OCI-M2 (cell line): Measurements from ENCODE around the gene CDCA3.

Experiments used
- DNase-seq: peaks from one replicate; lab custom pipeline; 2025; ENCODE audit not compliant: unreplicated experiment; lab: John Stamatoyannopoulos, UW

Gene CDCA3

DNA sequence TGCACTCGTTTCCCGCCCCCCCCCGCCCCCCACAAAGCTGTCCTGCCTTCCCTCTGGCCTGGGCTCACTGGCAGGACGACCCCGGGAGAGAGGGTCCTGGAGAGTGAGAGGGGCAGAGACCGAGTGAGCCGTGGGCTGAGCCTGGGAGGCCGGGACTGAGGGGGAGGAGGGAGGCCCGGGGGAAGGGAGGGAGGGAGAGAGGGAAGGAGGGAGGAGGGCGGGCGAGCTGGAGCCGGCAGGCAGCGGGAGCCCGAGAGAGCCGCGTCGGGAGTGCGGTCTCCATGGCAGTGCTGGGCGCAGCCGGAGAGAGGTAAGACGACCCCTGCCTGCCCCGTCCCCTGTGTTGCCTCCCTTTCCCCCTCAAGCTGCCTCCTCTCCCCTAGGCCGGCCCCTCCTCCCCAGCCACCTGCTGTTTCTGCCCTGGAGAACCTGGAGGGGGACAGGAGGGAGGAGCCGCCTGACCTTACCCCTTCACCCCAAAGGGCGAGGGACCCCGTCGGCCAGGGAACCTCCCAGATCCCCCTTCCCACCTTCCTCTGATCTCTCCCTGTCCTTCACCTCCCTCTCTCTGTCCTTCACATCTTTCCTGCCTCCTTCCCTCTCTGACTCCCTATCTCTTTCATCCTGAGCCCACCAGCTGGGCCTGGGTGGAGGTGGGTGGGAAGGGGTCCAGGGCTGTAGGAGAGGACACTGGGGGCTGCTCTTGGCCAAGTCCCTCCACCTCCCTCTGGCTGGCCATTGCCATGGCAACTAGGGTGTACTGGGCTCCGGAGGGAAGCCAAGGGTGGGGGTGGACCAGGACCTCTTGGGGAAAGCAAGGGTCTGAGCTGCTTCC, 29.3 kb downstream of the CDCA3 start, which contains the start of gene GPR162:
Gene GPR162, plus strand, starts transcription at position 231 of the 835 bp plus-strand sequence. CDS start 2,078 bp downstream, outside the sequence.
- no peak for DNase-seq

- no peak for DNase-seq
Measured at GRCh38 chr12:6820166-6820565, 30.9 kb downstream of the CDCA3 start.

GRCh38 chr12:6819106-6820030, 31.7 kb downstream of the CDCA3 start:
- DNase-seq = no peak

DNA sequence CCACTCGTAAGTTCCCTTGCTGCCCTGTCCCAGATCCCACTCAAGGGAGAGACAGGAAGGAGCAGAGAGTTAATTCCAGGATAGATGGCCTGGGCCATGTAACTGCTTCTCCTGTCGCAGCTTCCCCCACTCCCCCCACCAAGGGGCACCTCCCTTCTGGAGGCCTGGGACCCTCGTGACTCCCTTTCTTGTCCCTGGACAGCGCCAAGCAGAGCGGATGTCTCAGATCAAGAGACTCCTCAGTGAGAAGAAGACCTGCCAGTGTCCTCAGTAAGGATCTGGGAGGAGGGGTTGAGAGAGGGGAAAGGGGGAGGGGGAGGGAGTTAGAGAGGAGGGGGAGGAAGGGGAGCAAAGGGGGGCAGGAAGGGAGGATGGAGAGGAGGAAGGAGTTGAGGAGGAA, 32.4 kb downstream of the CDCA3 start:
- no peak for DNase-seq

DNA sequence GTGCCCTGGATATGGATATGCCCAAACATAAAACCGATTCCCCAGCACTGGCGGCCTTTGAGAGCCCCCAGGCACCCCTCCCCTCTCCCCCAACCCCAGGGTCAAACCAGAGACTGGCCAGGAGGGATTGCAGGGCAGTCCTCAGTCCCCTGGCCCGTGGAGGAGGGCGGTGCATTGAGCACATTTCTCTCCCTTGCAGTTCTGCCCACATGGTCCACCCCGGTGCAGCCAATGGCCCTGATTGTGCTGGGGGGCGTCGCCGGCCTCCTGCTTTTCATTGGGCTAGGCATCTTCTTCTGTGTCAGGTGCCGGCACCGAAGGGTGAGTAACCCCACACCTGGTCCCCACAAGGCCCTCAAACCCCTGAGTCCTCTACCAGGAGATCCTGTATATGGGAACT, 32.9 kb downstream of the CDCA3 start:
- no peak for DNase-seq

DNA sequence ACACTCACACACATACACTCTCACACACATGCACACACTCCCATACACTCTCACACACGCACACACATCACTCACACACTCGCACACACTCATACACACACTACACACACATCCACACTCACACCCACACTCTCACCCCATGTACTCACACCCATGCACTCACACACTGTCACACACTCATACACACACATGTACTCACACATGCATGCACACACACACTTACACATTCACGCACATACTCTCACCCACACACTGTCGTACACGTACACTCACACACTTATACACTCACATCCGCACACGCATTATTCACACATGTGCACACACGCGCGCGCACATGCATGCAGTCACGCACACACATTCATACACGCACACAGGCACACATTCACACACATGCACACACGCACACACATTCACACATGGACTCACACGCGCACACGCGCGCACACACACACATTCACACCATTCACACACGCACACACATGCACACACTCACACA, 33.4 kb downstream of the CDCA3 start:
- DNase-seq = no peak

GRCh38 chr12:6817098-6817497, 34.0 kb downstream of the CDCA3 start:
- DNase-seq = no peak

- no peak for DNase-seq
Measured at GRCh38 chr12:6816598-6816997, 34.5 kb downstream of the CDCA3 start.

GRCh38 chr12:6813363-6813762, 37.7 kb downstream of the CDCA3 start:
- DNase-seq = no peak

DNA sequence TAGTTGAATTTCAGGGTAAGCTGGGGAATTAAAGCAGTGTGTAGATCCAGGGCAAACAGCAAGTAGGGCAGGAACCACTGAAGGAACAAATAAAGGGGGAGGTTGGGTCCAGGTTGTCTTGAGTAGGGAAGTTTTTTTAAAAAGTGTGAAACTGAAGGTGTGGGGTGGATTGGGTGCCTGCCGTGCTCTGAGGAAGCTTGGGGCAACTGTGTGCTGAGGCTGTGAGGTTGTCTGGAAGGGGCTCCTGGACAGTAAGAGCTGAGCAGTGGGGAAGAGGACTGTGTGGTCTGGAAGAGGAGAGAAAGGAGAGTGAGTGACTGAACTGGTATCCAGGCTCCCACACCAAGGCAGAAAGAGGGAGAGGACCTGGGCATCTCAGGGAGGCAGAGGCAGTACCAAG, 40.3 kb downstream of the CDCA3 start:
- no peak for DNase-seq

DNA sequence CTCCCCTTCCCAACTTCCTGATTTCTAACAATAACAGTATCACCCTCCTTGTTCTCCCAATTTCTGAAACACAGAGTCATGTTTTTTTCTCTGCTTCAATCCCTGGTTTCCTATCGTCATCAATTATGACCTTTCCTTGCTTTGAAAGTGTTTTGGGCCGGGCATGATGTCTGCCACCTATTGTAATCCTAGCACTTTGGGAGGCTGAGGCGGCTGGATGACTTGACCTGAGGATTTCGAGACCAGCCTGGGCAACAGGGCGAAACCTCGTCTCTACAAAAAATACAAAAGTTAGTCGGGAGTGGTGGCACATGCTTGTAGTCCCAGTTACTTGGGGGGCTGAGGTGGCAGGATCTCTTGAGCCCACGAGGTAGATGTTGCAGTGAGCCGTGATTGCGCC, 42.0 kb downstream of the CDCA3 start:
- DNase-seq = no peak

DNA sequence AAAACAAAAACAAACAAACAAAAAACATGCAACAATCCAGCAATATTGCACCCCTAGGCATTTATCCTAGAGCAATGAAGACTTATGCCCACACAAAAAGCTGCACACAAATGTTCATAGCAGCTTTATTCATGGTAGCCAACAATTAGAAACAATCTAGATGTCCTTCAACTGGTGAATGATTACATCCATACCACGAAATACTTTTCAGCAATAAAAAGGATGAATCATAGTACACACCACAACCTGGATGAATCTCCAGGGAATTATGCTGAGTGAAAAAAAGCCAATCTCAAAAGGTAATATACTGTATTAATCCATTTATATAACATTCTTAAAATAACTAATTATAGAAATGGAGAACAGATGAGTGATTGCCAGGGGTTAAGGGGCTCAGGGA, 43.9 kb downstream of the CDCA3 start:
- no peak for DNase-seq

- DNase-seq = no peak
Measured at GRCh38 chr12:6799147-6799546, 51.9 kb downstream of the CDCA3 start.
